Measurements from ENCODE around the gene NEDD4L.

The NEDD4L gene

GRCh38 chr18:58158459-58158858 is 114.4 kb downstream of the NEDD4L start:
- no peak for DNase-seq (ENCODE audit: extremely low spot score)
- ChIA-PET CTCF (no interaction called here), POLR2A (no interaction called here)
- no peak for TF ChIP-seq CTCF (IDR thresholded peaks at IDR 0.05; ENCODE audit: control extremely low read depth, extremely low read depth, low read depth, missing control alignments)

- POLR2A ChIA-PET = no interaction called here
- CTCF ChIA-PET = interaction anchor here (0.8 to 1.5 kb wide), 3 partner anchors 19 to 118 kb away, joined by 3 to 5 read pairs (median 4); partner anchors contain the start of gene NEDD4L
- no peak for TF ChIP-seq CTCF (IDR thresholded peaks at IDR 0.05; ENCODE audit: control extremely low read depth, extremely low read depth, low read depth, missing control alignments)
- no peak for DNase-seq (ENCODE audit: extremely low spot score)
These were observed 117.6 kb downstream of the NEDD4L start for GRCh38 chr18:58161659-58162058.

GRCh38 chr18:58162127-58162526 is 118.1 kb downstream of the NEDD4L start:
- no peak for TF ChIP-seq CTCF (IDR thresholded peaks at IDR 0.05; ENCODE audit: control extremely low read depth, extremely low read depth, low read depth, missing control alignments)
- no peak for DNase-seq (ENCODE audit: extremely low spot score)
- ChIA-PET POLR2A (no interaction called here), CTCF (interaction anchor here (0.8 to 1.5 kb wide), 3 partner anchors 19 to 119 kb away, joined by 3 to 5 read pairs (median 4); partner anchors contain the start of gene NEDD4L)

GRCh38 chr18:58163004-58163590 is 119.1 kb downstream of the NEDD4L start:
- no peak for DNase-seq (ENCODE audit: extremely low spot score)
- ChIA-PET CTCF (no interaction called here), POLR2A (no interaction called here)
- no peak for TF ChIP-seq CTCF (IDR thresholded peaks at IDR 0.05; ENCODE audit: control extremely low read depth, extremely low read depth, low read depth, missing control alignments)

- no peak for DNase-seq (ENCODE audit: extremely low spot score)
- ChIA-PET CTCF (interaction anchor here (2.4 kb wide), 1 partner anchor 15 kb away, joined by 8 read pairs; no protein-coding TSS in a partner anchor), POLR2A (no interaction called here)
- no peak for TF ChIP-seq CTCF (IDR thresholded peaks at IDR 0.05; ENCODE audit: control extremely low read depth, extremely low read depth, low read depth, missing control alignments)
These were observed 122.3 kb downstream of the NEDD4L start for GRCh38 chr18:58166278-58166844.

- CTCF ChIA-PET = no interaction called here
- POLR2A ChIA-PET = no interaction called here
- no peak for DNase-seq (ENCODE audit: extremely low spot score)
- TF ChIP-seq CTCF (IDR thresholded peaks at IDR 0.05; ENCODE audit: control extremely low read depth, extremely low read depth, low read depth, missing control alignments) = no peak
These were observed 123.0 kb downstream of the NEDD4L start for GRCh38 chr18:58167073-58167472.
